Renal pelvis (tissue), 4 donors: Measurements from ENCODE around the gene MYOT. TPM values are rescaled to one million over a fixed set of nuclear protein-coding genes. Genes with fewer than 3 reads are reported as not detected.
A peak's percentile ranks its signal among the peaks of the same experiment; 100 is the strongest.

Experiments
- DNase-seq: peaks from one replicate; pipeline ENCODE4 v3.0.0-alpha.2; 2013
- polyA plus RNA-seq, 3 donors: library from polyadenylated mRNA; unstranded; fragments of 120-200 nt; gene quantifications; one replicate each; pipeline ENCODE4 v1.2.1, GENCODE V29; 2013; ENCODE audit not compliant: insufficient read length in 3 of 3

The MYOT gene
- polyA plus RNA-seq, 3 donors: 0.62 to 1.7 (median 0.86) TPM

DNA sequence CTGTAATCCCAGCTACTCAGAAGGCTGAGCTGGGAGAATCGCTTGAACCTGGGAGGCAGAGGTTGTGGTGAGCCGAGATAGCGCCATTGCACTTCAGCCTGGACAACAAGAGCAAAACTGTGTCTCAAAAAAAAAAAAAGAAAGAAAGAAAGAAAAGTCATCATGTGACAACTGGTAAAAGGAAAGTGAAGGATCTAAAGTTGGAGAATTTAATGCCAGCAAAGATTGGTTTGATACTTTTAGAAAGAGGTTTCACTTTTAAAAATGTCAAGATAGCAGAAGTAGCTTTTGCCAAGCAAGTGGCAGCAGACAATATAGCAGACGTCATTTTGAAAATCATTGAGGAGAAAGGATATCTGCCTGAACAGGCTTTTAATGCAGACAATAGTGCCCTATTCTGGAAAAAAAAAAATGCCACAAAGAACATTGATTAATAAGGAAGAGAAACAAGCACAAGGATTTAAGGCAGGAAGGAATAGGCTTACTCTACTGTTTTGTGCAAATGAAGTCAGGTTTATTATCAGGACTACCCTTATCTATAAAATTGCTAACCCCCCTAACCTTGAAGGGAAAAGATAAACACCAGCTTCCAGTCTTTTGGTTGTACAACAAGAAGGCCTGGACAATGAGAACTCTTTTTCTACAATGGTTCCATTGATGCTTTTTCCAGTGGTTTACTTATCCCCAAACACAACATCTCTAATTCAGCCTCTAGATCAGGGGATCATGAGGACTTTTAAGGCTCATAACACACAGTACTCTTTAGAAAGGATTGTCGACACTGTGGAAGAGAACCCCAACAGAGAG lies 33.6 kb downstream of the MYOT start:
- DNase-seq: no peak

DNA sequence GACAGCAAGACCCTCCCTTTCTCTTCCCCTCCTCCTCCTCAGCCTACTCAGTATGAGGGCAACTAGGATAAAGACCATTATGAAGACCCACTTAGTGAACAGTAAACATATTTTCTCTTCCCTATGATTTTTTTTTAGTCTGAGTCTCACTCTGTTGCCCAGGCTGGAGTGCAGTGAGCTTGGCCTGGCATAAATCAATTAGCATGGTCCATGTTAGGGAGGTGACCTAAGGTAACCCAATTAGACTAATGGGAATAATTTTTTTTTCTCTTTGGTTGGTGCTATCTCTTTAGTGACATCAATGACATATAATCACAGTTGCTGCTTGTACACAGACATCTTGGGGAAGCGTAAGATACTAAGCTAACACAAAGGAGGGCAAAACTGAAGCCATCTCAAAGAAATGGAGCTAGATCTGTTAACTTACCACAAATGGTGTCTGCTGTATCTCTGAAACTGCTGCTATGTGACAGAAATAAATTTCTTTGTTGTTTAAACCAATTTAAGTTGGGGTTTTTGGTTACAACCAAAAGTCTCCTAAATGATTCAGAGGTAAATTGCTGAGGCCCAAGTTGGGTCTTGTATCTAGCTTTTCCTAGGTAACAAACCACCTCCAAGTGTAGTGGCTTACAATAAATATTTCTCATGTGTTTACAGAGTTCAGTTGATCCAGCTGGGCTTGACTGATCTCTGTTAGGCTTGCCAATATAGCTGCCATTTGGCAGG lies 34.9 kb downstream of the MYOT start:
- no peak for DNase-seq

DNA sequence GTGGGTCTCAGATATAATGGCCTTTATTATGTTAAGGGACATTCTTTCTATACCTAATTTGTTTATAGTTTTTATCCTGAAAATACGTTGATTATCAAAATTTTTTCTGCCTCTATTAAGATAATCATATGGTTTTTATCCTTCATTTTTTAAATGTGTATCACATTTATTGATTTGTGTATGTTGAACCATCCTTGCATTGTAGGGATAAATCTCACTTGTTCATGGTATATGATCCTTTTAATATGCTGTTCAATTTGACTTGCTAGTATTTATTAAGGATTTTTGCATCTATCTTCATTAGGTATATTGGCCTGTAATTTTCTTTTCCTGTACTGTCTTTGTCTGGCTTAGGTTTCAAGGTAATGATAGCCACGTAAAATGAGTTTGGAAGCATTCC lies 47.1 kb downstream of the MYOT start:
- DNase-seq: no peak

DNA sequence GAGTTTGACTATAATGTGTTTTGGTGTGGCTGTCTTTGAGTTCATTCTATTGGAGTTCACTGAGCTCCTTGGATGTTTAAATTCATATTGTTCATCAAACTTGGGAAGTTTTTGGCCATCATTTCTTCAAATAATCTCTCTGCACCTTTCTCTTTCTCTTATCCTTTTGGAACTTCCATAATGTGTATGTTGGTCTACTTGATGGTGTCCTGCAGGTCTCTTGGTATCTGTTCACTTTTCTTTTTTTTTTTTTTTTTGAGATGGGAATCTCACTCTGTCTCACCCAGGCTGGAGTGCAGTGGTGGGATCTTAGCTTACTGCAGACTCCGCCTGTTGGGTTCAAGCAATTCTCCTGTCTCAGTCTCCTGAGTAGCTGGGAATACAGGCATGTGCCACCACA lies 49.3 kb downstream of the MYOT start:
- DNase-seq: no peak

DNA sequence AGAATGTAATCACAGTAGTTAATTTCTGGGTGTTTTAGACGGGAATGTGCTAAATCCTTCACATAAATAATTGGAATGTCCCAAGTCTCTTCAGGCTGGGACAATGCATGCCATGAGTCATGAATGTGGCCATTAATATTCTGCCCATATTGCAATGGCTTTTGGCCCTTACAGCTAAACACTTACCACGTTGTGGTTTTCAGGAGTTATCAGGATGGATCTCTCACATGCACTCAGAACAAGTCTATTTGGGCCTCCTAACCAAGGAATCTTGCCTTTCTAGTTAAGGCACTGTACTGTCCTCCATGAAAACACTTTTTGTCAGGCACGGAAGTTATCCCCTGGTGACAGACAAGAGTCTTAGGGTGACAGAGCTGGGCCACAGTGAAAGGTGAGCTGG lies 54.3 kb downstream of the MYOT start:
- DNase-seq: no peak

DNA sequence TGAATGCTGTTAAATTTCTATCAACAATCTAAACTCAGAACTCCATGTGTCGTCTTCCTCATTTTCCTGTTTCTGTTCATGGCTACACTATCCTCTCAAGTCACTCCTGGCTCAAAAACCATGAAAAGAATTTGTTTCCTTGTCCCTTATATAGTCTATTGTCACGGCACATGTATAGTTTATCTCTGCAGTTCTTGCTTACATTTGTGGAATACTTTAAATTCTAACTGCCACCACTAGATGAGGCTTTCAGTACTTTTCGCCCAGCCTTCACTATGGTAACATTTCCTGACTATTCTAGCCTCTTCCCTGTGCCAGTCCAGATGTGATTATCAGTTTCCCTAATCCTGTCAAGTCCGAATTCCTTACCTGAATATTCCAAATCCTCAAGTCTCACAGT lies 56.2 kb downstream of the MYOT start:
- DNase-seq: no peak

DNA sequence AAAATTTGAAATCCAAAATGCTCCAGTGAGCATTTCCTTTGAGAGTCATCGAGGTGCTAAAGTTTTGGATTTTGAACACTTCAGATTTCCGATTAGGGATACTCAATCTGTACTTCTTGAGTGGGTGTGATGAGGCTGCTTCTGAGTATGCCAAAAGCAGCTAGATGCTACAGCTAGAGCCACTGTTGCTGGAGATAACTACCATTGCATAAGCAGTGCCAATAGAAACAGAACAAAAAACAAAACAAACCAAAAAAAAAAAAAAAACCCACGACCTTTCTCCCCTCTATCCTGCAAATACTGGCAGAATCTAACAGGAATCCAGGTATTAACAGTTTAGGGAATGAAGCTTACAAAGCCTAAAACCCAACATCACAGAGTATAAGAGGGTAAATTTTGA lies 65.1 kb downstream of the MYOT start:
- DNase-seq: no peak

DNA sequence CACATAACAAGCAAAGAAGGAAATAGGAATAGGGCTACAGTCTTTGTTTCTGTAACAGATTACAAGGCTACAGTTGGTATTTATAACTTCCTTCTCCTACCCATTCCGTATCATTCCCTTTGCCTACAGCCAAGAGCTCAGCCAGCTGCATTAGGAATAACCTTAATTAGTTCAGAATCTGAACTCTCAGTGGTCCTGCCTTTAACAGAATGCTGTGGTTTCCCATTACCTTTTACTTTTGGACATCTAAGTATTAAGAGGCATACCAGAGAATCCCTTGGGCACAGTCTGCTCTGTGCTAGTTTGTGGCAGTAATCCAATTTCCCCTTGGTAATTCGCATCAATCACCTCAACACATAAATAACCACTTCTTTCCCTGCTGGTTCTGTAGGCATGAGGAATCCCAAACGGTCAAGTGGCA lies 65.8 kb downstream of the MYOT start:
- DNase-seq: peak; percentile 2

DNA sequence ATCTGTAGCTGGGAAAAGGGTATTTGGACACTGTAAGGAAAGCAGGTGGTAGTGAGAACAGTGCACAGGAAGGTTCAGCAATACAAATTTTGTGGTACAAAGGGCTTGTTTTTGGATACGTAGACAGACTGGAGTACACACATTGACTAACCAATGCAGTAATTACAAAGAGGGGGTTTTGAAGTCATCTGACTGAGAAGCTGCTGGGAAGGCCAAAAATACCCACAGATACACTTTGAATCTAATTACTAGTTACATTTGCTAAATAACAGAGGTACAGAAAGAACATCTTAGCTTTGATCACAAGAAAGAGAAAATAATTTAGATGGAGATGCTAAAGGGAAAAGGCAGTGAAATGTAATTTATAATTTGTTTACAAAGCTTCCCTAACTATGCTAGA lies 67.5 kb downstream of the MYOT start:
- DNase-seq: no peak

DNA sequence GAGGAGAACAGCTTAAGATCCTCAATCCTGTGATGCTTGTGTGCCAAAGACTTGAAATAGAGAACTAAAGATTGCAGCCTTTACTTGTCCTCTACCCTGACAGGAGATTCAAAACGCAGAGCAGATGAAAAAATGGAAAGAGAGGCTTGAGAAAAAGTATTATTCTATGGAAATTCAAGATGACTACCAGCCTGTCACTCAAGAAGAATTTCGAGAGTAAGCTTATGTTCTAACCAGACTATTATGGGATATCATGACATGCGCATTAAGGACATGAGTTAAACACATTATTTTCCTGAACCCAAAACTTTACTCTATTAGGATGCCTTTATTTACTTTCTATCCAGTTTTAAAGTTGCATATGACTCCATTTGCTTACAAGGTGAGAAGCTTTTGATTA lies 68.0 kb downstream of the MYOT start:
- DNase-seq: no peak

Other genes with a start within 250 kb of the MYOT start
- 10 to 100 TPM; 12.2 to 26.6 (median 25.0) TPM for gene KLHL3, start 131.8 kb upstream of the MYOT start, polyA plus RNA-seq
- gene HNRNPA0, start 113.5 kb upstream of the MYOT start, polyA plus RNA-seq: 10 to 100 TPM; 62.4 to 80.8 (median 76.8) TPM
- gene PKD2L2, start 21.6 kb downstream of the MYOT start, polyA plus RNA-seq: under 1 TPM; 0.26 to 0.58 (median 0.53) TPM
- 10 to 100 TPM; 46.9 to 61.2 (median 54.2) TPM for gene FAM13B, start 165.2 kb downstream of the MYOT start, polyA plus RNA-seq
- gene WNT8A, start 216.2 kb downstream of the MYOT start, polyA plus RNA-seq: under 1 TPM; 0.09 to 0.25 (median 0.12) TPM